Lower leg skin (tissue), 4 donors: ENCODE data around the gene ARL6IP6. TPM values are rescaled to one million over a fixed set of nuclear protein-coding genes. Genes with fewer than 3 reads are reported as not detected.

Experiments used
- DNase-seq, 2 donors: peaks; one replicate each; pipeline ENCODE4 v3.0.0-alpha.2; 2019; ENCODE audit warnings: low spot score in 2 of 2
- H3K4me3 ChIP-seq: fragments of 200-600 bp; sonication (generic); 2 replicates; pipeline ENCODE4 v1.5.1; 2017; ENCODE audit warnings: mild to moderate bottlenecking, low read depth; ENCODE audit not compliant: poor library complexity, severe bottlenecking
- POLR2A ChIP-seq, 2 donors: fragments of 450-650 bp; IDR thresholded peaks; one replicate each; pipeline ENCODE4 v1.6.1; 2016 to 2017; ENCODE audit warnings: antibody characterized with exemption in 2 of 2, mild to moderate bottlenecking in 1 of 2, moderate library complexity in 1 of 2
- WGBS, 2 donors: methylation state at CpG; one replicate each; pipeline ENCODE4 v1.1.5; 2018; 5-methylcytosine and 5-hydroxymethylcytosine counted together
- intact Hi-C: fragments of 100-400 bp; cut with DNase I; formaldehyde crosslinking; loops from one replicate; pipeline ENCODE4 v1.15.0; 2023; ENCODE audit warnings: low total_unique reads
- total RNA-seq, 4 donors: library from RNA; depleted of rRNA; stranded (reverse); fragments of >200 nt; gene quantifications; one replicate each; pipeline ENCODE4 v1.1.0, GENCODE V29; 2016
- TF ChIP-seq, protein P1 (sequence below), 3 donors: fragments of 450-650 bp; IDR thresholded peaks; one replicate each; pipeline ENCODE4 v1.5.1; 2016; ENCODE audit warnings: antibody characterized with exemption in 3 of 3, mild to moderate bottlenecking in 3 of 3, moderate library complexity in 2 of 3

ARL6IP6 gene
- total RNA-seq, 4 donors from 2014 or later: 33.6 to 45.3 (median 38.6) TPM

DNA sequence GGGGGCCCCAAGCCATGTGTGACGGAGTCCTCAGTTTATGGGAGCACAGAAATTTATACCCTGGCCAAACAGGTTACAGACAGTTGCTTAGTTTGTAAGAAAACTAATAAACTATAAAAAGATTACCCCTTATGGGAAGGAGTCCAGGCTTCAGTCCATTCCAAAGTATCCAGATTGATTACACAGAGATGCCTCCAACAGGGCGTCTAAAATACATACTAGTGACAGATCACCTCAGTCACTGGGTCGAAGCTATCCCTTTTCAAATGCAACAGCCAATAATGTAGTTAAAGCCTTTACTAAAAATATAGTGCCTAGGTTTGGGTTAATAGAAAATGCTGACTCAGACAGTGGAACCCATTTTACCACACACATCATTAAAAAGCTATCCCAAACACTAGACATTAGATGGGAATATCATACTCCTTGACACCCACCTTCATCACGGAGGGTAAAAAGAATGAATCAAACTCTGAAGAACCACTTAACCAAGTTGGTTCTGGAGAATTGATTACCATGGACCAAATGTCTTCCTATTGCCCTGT lies 11.9 kb upstream of the ARL6IP6 start:
- TF ChIP-seq, protein P1, sequence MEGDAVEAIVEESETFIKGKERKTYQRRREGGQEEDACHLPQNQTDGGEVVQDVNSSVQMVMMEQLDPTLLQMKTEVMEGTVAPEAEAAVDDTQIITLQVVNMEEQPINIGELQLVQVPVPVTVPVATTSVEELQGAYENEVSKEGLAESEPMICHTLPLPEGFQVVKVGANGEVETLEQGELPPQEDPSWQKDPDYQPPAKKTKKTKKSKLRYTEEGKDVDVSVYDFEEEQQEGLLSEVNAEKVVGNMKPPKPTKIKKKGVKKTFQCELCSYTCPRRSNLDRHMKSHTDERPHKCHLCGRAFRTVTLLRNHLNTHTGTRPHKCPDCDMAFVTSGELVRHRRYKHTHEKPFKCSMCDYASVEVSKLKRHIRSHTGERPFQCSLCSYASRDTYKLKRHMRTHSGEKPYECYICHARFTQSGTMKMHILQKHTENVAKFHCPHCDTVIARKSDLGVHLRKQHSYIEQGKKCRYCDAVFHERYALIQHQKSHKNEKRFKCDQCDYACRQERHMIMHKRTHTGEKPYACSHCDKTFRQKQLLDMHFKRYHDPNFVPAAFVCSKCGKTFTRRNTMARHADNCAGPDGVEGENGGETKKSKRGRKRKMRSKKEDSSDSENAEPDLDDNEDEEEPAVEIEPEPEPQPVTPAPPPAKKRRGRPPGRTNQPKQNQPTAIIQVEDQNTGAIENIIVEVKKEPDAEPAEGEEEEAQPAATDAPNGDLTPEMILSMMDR (IDR thresholded peaks at IDR 0.05): no peak
- no peak for TF ChIP-seq POLR2A (IDR thresholded peaks at IDR 0.05)
- H3K4me3 ChIP-seq: no peak overlapping the region
- no peak for DNase-seq
- 89 to 93% methylated on average over 4 of the region's 4 CpGs for WGBS, 2 donors
- intact Hi-C loops: no loop called here

- no peak for TF ChIP-seq POLR2A (IDR thresholded peaks at IDR 0.05)
- TF ChIP-seq, protein P1 (IDR thresholded peaks at IDR 0.05): no peak
- H3K4me3 ChIP-seq: no peak overlapping the region
- WGBS, 2 donors: 93 to 95% methylated on average over 2 of the region's 2 CpGs
- no peak for DNase-seq
- intact Hi-C loops: no loop called here
These were observed 9.7 kb upstream of the ARL6IP6 start for GRCh38 chr2:152708742-152709141.

DNA sequence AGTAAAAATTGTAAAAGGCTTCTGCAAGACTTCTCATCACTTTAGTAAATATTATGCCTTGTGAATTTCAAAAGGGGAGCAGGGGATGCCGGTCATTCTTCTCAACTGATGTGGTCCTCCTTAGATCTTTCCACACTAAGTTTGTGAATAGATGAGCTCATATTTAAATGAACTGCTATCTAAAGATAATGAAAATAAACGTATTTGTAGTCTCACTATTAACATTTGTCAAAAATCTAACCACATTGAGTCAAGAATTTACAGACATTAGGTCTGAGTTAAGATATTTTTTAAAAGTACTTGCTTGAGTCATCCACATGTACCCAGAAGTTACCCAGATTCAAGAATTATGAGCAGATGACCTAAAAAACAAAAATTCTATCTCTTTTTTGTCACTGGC lies 7.7 kb upstream of the ARL6IP6 start:
- intact Hi-C loops: no loop called here
- no peak for TF ChIP-seq POLR2A (IDR thresholded peaks at IDR 0.05)
- TF ChIP-seq, protein P1 (IDR thresholded peaks at IDR 0.05): no peak
- WGBS, 2 donors: 73 to 79% methylated on average over 2 of the region's 2 CpGs
- no peak for DNase-seq
- no peak overlapping the region for H3K4me3 ChIP-seq

GRCh38 chr2:152715112-152715511 lies 3.3 kb upstream of the ARL6IP6 start:
- intact Hi-C loops: no loop called here
- 74 to 76% methylated on average over 1 of the region's 1 CpG for WGBS, 2 donors

DNA sequence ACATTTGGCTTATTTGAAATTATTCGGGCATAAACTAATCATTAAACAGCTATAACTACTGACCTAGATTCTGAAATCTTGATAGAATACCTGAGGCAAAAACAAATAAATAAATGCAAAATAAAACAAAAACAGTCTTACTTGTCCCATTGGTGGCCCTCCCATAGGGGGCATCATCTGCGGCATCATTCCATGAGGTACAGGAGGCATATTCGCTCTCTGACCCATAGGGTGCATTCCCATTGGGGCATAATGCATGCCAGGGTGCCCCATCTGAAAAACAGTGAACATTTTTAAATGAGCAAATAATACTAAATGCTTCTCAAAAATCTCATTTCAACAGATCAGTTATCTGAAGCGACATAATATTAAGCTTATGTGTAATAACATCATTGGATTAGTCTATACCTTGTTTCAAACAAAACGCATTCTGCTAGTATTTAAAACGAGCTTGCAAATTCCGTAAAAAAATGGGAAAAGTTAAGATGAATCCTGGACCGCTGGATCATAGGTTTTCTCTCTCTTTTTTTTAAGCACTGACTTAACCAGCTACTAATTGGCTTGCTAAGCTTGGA lies 2.5 kb upstream of the ARL6IP6 start:
- no peak overlapping the region for H3K4me3 ChIP-seq
- TF ChIP-seq, protein P1 (IDR thresholded peaks at IDR 0.05): no peak
- TF ChIP-seq POLR2A (IDR thresholded peaks at IDR 0.05): no peak
- intact Hi-C loops: no loop called here
- 20 to 26% methylated on average over 8 of the region's 8 CpGs for WGBS, 2 donors
- no peak for DNase-seq

More at GRCh38 chr2:152715112-152715511, 3.3 kb upstream of the ARL6IP6 start:
- no peak for TF ChIP-seq POLR2A (IDR thresholded peaks at IDR 0.05)
- TF ChIP-seq, protein P1 (IDR thresholded peaks at IDR 0.05): no peak
- H3K4me3 ChIP-seq: no peak overlapping the region
- DNase-seq: no peak

DNA sequence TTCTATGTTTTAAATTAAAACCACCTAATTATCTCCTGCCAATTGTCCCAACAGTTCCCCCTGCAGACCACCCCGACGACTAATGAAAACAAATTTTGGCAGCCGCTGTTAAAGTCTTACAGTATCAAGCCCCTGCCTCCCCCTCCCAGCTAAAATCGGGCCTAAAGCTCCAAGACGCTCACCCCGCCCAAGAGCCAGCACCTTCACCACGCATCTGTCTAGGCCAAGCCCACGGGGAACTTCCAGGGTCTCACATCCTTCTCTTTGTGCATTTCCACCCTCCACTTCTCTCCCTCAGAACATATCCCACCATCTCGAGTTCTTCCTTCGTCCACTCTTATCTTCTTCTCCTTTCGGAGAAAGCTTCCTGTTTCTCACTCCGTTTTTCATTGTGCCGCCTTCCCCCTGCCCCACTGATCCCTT lies 1.6 kb upstream of the ARL6IP6 start:
- 0% methylated on average over 13 of the region's 13 CpGs for WGBS, 2 donors

More for the DNA sequence above, 1.6 kb upstream of the ARL6IP6 start:
- TF ChIP-seq POLR2A (IDR thresholded peaks at IDR 0.05): no peak
- TF ChIP-seq, protein P1 (IDR thresholded peaks at IDR 0.05): no peak
- intact Hi-C loops: no loop called here
- peak overlapping the region; percentile 97 for H3K4me3 ChIP-seq
- DNase-seq: peak in 1 of 2 donors; percentile 23
